AG04450 (cell line): ENCODE measurements around the gene FREY1. TPM values are rescaled to one million over a fixed set of nuclear protein-coding genes. Genes with fewer than 3 reads are reported as not detected.

ENCODE experiments used
- CTCF ChIA-PET: fragments of 300-600, 350-600 bp; formaldehyde crosslinking; extraction: SDS; loops from one replicate; lab custom pipeline; 2022; ENCODE audit warnings: antibody characterized with exemption, inconsistent platforms; lab: Charles Lee
- POLR2A ChIA-PET: fragments of 350-600 bp; formaldehyde crosslinking; extraction: SDS; loops from one replicate; lab custom pipeline; 2021; ENCODE audit warnings: antibody characterized with exemption, inconsistent platforms; lab: Yijun Ruan, JAX
- DNase-seq: peaks from one replicate; pipeline ENCODE4 v3.0.0-alpha.2; 2011; ENCODE audit warnings: low read depth, low spot score
- H3K27ac ChIP-seq: one replicate; pipeline ENCODE4 v1.5.1; 2012; ENCODE audit warnings: low read depth, low read length, control low read depth
- H3K27me3 ChIP-seq: one replicate; pipeline ENCODE4 v1.6.0; 2012; ENCODE audit warnings: low read length; ENCODE audit not compliant: control insufficient read depth, insufficient read depth
- H3K4me3 ChIP-seq: 2 replicates; pipeline ENCODE4 v1.5.1; 2011; ENCODE audit warnings: mild to moderate bottlenecking, low read depth, low read length, control low read depth
- H3K9me3 ChIP-seq: 2 replicates; pipeline ENCODE4 v1.5.1; 2012; ENCODE audit warnings: low read length; ENCODE audit not compliant: control insufficient read depth, insufficient read depth
- polyA plus RNA-seq: library from polyadenylated mRNA; depleted of rRNA; stranded (reverse); fragments of >200 nt; gene quantifications from 2 replicates; pipeline ENCODE4 v1.2.3, GENCODE V29; 2011
- TF ChIP-seq, protein P1 (sequence below): IDR thresholded peaks from 2 replicates; pipeline ENCODE4 v1.5.1; 2011; ENCODE audit warnings: low read depth, low read length, control low read depth, inconsistent platforms

Gene FREY1
- polyA plus RNA-seq, 1 experiment: not detected

GRCh38 chr11:45895553-45896259 lies 11.4 kb downstream of the FREY1 start:
- no peak for DNase-seq
- TF ChIP-seq, protein P1, sequence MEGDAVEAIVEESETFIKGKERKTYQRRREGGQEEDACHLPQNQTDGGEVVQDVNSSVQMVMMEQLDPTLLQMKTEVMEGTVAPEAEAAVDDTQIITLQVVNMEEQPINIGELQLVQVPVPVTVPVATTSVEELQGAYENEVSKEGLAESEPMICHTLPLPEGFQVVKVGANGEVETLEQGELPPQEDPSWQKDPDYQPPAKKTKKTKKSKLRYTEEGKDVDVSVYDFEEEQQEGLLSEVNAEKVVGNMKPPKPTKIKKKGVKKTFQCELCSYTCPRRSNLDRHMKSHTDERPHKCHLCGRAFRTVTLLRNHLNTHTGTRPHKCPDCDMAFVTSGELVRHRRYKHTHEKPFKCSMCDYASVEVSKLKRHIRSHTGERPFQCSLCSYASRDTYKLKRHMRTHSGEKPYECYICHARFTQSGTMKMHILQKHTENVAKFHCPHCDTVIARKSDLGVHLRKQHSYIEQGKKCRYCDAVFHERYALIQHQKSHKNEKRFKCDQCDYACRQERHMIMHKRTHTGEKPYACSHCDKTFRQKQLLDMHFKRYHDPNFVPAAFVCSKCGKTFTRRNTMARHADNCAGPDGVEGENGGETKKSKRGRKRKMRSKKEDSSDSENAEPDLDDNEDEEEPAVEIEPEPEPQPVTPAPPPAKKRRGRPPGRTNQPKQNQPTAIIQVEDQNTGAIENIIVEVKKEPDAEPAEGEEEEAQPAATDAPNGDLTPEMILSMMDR: no peak
- Histone ChIP-seq H3K27me3 (peaks cover 26% of the 10 kb centered on the region), H3K4me3 (no peak overlapping the region), H3K27ac (no peak overlapping the region), H3K9me3 (no peaks in the 10 kb centered on the region; the same call in 1 of the 2 replicates)
- ChIA-PET CTCF (interaction anchor here (1.0 to 1.4 kb wide), 2 partner anchors 23 to 53 kb away, joined by 4 to 6 read pairs; no protein-coding TSS in a partner anchor), POLR2A (no interaction called here)

DNA sequence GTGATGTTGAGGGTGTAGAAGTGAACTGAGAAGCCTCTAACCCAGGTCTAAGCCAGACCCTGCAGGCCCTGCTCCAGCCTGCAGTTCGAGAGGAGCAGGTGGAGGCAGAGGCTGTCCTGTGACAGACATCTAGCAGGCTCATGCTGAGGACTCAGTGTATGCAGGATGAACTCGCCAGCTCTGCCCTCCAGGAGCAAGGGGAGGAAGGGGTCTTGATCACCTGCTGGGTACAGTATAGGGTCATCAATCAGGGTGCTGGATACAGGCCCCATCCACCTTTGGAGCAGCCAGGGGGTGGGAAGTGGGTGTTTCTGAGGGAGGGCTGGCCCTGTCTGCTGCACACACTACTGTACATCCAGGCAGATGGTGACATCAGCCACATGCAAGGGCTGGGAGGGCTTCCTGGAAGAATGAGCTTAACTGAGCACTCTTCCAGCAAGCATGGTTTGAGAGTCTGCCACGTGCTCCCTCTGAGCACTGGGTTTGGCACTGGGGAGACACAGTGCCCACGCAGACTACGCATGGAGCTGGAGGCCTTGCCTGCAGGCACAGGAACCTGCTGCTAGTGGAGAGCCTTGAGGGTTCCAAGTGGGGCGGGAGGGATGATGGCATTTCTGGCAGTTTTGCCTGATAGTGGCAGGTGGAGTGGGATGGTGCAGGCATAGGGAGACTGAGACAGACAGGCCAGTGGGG lies 12.4 kb downstream of the FREY1 start:
- Histone ChIP-seq H3K9me3 (no peaks in the 10 kb centered on the region; the same call in 1 of the 2 replicates), H3K27ac (no peak overlapping the region), H3K4me3 (no peak overlapping the region), H3K27me3 (peaks cover 30% of the 10 kb centered on the region)
- TF ChIP-seq, protein P1: no peak
- ChIA-PET POLR2A (no interaction called here), CTCF (no interaction called here)
- DNase-seq: no peak

DNA sequence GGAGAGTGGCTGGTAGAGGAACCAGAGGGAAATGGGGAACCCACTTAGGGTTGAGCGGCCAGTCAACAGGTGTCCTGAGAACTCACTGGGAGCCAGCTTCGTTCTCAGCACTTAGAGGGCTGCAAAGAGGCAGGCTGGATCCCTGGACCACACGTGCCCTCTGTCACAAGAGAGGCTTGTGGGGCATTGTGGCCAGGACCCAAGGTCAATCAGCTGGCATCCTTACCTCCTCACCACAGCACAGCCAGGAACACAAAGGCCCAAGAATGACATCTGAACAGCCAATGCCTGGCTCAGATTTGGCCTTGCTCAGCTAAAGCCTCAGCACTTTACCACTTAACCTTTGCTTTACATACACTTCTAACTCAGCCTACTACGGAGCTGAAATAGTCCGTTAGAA lies 14.2 kb downstream of the FREY1 start:
- no peak for DNase-seq
- TF ChIP-seq, protein P1: no peak
- ChIA-PET POLR2A (no interaction called here), CTCF (no interaction called here)
- Histone ChIP-seq H3K9me3 (no peaks in the 10 kb centered on the region; the same call in 1 of the 2 replicates), H3K27me3 (peaks cover 30% of the 10 kb centered on the region), H3K27ac (no peak overlapping the region), H3K4me3 (no peak overlapping the region)

DNA sequence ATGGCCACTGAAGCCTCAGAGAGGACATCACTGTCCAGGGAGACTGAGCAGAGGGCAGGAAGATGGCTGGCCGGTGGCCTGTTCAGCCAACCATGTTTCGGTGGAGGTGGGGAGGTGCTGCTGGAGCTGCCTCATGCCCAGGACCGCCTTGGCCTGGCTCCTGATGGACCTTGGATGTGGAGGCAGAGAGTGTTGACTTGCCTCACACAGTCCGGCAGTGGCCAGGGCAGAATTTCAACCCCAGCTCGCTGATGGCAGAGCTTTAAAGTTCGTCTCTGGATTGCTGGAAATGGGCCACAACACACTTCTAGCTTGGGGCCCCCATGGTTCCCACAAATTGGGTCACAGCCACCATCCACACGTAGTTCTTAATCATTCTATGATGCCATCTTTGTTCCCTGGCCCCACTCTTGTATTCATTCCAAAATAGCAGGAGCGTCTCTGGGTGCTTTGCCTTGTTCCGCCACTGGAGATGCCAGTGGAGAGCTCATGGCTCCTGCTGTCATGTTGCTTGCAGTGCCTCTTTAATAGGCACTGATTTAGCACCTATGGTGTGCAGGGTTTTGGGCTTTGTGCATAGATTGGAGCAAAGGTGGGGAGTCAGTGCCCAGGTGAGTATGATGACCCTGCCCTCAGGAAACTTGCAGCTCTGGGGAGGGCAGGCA lies 16.1 kb downstream of the FREY1 start:
- Histone ChIP-seq H3K27me3 (peaks cover 36% of the 10 kb centered on the region), H3K9me3 (no peaks in the 10 kb centered on the region; the same call in 1 of the 2 replicates), H3K4me3 (no peak overlapping the region), H3K27ac (no peak overlapping the region)
- ChIA-PET POLR2A (no interaction called here), CTCF (no interaction called here)
- DNase-seq: no peak
- TF ChIP-seq, protein P1: no peak

DNA sequence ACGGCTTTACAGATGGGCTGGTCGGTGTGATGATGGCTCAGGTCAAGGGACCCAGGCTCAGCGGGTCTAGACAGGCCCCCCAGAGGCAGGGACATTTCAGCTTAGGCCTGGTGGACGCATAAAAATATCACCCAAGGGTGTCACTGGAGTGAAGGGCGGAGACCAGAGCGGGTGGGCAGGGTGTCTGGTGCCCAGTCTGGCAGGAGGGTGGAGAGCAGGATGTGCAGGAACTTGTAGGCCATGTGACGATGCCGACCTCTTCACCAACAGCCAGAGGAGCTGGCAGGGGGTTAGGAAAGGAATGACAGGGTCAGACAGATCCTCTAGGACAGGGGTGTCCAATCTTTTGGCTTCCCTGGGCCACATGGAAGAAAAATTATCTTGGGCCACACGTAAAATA lies 17.1 kb downstream of the FREY1 start:
- ChIA-PET POLR2A (no interaction called here), CTCF (no interaction called here)
- peaks cover 38% of the 10 kb centered on the region for H3K27me3 ChIP-seq

More for the DNA sequence above, 17.1 kb downstream of the FREY1 start:
- no peak overlapping the region for H3K4me3 ChIP-seq
- TF ChIP-seq, protein P1: no peak
- H3K27ac ChIP-seq: no peak overlapping the region
- no peaks in the 10 kb centered on the region; the same call in 1 of the 2 replicates for H3K9me3 ChIP-seq
- DNase-seq: no peak
